ENCODE results near the gene ZXDC. TPM values are rescaled to one million over a fixed set of nuclear protein-coding genes. Genes with fewer than 3 reads are reported as not detected.

Gene ZXDC
- total and polyA plus RNA-seq, 11 donors = 8.7 to 40.3 (median 19.3) TPM

GRCh38 chr3:126483321-126483761, 7.7 kb upstream of the ZXDC start:
- TF ChIP-seq CTCF (IDR thresholded peaks at IDR 0.05) (no peak), POLR2A (IDR thresholded peaks at IDR 0.05) (no peak)
- Histone ChIP-seq H3K36me3 (no peaks in the 10 kb centered on the region), H3K9me3 (no peaks in the 10 kb centered on the region), H3K27me3 (no peaks in the 10 kb centered on the region), H3K27ac (no peak overlapping the region), H3K4me3 (no peak overlapping the region), H3K4me1 (peaks cover 0 to 12% (median 9%) of the 10 kb centered on the region in 12 donors)
- intact Hi-C loops (cut with DNase I) = no loop called here
- DNase-seq (peak in 2 of 5 donors; percentile 7 to 19), ATAC-seq (no peak)
- WGBS, 4 donors = 84 to 92% (median 88%) methylated on average over 11 to 14 of the region's 14 CpGs

GRCh38 chr3:126482503-126483255, 7.0 kb upstream of the ZXDC start:
- Histone ChIP-seq H3K36me3 (no peaks in the 10 kb centered on the region), H3K4me1 (peaks cover 0 to 11% (median 9%) of the 10 kb centered on the region in 12 donors), H3K27me3 (no peaks in the 10 kb centered on the region), H3K9me3 (no peaks in the 10 kb centered on the region), H3K27ac (no peak overlapping the region), H3K4me3 (no peak overlapping the region)
- TF ChIP-seq CTCF (IDR thresholded peaks at IDR 0.05) = no peak
- no peak for TF ChIP-seq POLR2A (IDR thresholded peaks at IDR 0.05)
- ATAC-seq = no peak
- WGBS, 4 donors = 82 to 96% (median 85%) methylated on average over 12 to 15 of the region's 15 CpGs
- intact Hi-C loops (cut with DNase I) = no loop called here
- DNase-seq = peak in 2 of 5 donors; percentile 13 to 45

- H3K4me3 ChIP-seq = no peak overlapping the region
- 72 to 81% (median 79%) methylated on average over 14 to 16 of the region's 16 CpGs for WGBS, 4 donors
- ATAC-seq = peak in 2 of 4 donors; percentile 7 to 29
- no peaks in the 10 kb centered on the region for H3K27me3 ChIP-seq
- H3K36me3 ChIP-seq = no peaks in the 10 kb centered on the region
- H3K4me1 ChIP-seq = peaks cover 0 to 7% (median 2%) of the 10 kb centered on the region in 12 donors
- intact Hi-C loops (cut with DNase I) = no loop called here
- no peaks in the 10 kb centered on the region for H3K9me3 ChIP-seq
- TF ChIP-seq POLR2A (IDR thresholded peaks at IDR 0.05) = no peak
- TF ChIP-seq CTCF (IDR thresholded peaks at IDR 0.05) = no peak
- H3K27ac ChIP-seq = no peak overlapping the region
- DNase-seq = peak in 3 of 5 donors; percentile 14 to 49 (median 46)
Observed at GRCh38 chr3:126481808-126482502, 6.3 kb upstream of the ZXDC start.

- Histone ChIP-seq H3K9me3 (no peaks in the 10 kb centered on the region), H3K27me3 (no peaks in the 10 kb centered on the region), H3K36me3 (no peaks in the 10 kb centered on the region), H3K27ac (peak overlapping the region in 1 of 12 donors; percentile 14), H3K4me3 (no peak overlapping the region), H3K4me1 (peaks cover 0 to 9% (median 4%) of the 10 kb centered on the region in 12 donors)
- whole genome bisulfite sequencing, 4 donors = 70 to 83% (median 75%) methylated on average over 8 of the region's 8 CpGs
- intact Hi-C loops (cut with DNase I) = no loop called here
- DNase-seq (peak in 2 of 5 donors; percentile 26 to 56), ATAC-seq (peak in 1 of 4 donors; percentile 20)
- TF ChIP-seq CTCF (IDR thresholded peaks at IDR 0.05) (no peak), POLR2A (IDR thresholded peaks at IDR 0.05) (no peak)
Observed at GRCh38 chr3:126480861-126481260, 5.2 kb upstream of the ZXDC start.
